Lower leg skin (tissue), 3 donors: ENCODE measurements around the gene FGF11.

Source experiments
- POLR2A ChIP-seq, 2 donors: fragments of 450-650 bp; IDR thresholded peaks; one replicate each; pipeline ENCODE4 v1.6.1; 2016 to 2017; ENCODE audit warnings: antibody characterized with exemption in 2 of 2, mild to moderate bottlenecking in 1 of 2, moderate library complexity in 1 of 2
- TF ChIP-seq, protein P1 (sequence below), 3 donors: fragments of 450-650 bp; IDR thresholded peaks; one replicate each; pipeline ENCODE4 v1.5.1; 2016; ENCODE audit warnings: antibody characterized with exemption in 3 of 3, mild to moderate bottlenecking in 3 of 3, moderate library complexity in 2 of 3

DNA sequence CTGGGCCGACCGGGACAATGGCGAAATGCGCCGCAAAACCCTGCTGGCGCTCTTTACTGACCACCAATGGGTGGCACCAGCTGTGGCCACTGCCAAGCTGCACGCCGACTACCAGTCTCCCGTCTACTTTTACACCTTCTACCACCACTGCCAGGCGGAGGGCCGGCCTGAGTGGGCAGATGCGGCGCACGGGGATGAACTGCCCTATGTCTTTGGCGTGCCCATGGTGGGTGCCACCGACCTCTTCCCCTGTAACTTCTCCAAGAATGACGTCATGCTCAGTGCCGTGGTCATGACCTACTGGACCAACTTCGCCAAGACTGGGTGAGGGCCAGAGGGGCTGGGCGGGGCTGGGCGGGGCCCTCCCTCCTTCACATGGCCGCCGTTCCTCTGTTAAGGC, 23.5 kb upstream of the FGF11 start:
- TF ChIP-seq, protein P1, sequence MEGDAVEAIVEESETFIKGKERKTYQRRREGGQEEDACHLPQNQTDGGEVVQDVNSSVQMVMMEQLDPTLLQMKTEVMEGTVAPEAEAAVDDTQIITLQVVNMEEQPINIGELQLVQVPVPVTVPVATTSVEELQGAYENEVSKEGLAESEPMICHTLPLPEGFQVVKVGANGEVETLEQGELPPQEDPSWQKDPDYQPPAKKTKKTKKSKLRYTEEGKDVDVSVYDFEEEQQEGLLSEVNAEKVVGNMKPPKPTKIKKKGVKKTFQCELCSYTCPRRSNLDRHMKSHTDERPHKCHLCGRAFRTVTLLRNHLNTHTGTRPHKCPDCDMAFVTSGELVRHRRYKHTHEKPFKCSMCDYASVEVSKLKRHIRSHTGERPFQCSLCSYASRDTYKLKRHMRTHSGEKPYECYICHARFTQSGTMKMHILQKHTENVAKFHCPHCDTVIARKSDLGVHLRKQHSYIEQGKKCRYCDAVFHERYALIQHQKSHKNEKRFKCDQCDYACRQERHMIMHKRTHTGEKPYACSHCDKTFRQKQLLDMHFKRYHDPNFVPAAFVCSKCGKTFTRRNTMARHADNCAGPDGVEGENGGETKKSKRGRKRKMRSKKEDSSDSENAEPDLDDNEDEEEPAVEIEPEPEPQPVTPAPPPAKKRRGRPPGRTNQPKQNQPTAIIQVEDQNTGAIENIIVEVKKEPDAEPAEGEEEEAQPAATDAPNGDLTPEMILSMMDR (IDR thresholded peaks at IDR 0.05): no peak
- TF ChIP-seq POLR2A (IDR thresholded peaks at IDR 0.05): no peak
